HG02943 (cell line): Measurements from ENCODE around the gene MYO6.

Source experiments
- ATAC-seq: cut with Tn5 transposase; IDR thresholded peaks from one replicate; pipeline ENCODE4 v1.9.1; 2021; ENCODE audit warnings: mild to moderate bottlenecking, low read depth, moderate library complexity; ENCODE audit not compliant: unreplicated experiment

MYO6 gene

DNA sequence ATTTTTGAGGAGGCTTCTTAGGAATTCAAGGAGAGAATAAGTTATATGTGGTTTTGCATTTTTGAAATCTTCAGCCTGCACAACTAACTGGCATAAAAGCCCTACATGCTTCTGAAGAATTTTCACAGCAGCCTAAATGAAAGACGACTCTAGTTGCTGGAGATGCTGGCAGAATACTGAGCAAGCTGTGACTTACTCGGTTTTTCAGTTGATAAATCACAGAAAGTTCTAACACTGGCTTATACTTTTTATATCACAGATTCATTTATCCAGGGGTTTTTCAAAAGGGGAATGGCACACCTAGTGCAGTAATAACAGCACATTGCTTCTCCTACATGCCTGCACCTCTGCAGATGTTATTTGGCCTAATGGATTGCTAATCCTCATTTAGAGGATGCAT lies 188.8 kb downstream of the MYO6 start:
- ATAC-seq = no peak

DNA sequence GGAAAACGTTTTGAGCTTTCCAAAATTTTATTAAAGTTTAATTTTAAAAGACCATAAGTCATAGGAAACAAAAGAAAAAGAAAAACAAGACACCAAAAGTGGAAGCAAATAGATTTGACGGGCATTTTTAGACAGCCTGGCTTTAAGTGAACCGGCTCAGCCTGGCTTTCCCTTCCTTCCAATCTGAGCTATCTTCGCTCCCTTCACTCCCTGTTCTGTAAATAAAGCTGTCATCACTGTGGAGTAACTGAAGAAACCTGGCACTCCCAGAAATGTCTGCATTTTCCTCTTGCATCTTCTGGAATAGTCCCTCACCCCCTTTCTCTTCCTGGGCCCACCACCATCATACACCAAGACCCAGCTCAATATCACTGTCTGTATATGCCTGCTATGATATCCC lies 191.5 kb downstream of the MYO6 start:
- no peak for ATAC-seq

DNA sequence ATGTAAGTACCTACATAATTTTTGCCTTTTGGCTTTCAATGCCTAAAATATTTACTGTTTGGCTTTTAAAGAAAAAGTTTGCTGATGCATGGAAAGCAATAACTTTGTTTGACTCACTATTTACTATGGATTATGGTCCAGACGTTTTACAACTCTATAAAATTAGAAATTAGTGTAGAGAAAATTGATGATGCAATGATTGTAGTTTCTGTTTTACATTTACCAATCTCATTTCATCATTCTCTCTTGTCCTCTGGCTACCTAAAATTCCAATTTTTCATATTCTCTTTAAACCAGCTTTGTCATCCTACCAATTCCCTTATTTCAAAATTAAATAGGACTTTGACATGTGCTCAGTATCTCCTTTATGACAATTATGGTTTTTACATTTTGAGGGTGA lies 192.5 kb downstream of the MYO6 start:
- ATAC-seq = no peak

DNA sequence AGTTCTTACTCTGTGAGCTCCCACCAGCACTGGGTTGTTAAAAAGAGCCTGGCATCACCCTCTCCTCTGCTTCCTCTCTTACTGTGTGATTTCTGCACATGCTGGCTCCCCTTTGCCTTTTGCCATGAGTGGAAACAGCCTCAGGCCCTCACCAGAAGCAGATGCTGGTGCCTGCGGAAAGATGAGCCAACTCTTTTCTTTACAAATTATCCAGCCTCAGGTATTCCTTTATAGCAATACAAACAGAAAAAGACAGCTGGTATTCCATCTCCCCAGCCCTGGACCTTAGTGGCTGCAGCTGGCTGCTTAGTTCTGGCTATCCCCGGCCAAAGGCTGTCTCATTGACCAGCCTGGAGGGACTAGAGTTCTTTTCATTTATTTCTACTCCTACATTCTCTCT lies 194.3 kb downstream of the MYO6 start:
- no peak for ATAC-seq

DNA sequence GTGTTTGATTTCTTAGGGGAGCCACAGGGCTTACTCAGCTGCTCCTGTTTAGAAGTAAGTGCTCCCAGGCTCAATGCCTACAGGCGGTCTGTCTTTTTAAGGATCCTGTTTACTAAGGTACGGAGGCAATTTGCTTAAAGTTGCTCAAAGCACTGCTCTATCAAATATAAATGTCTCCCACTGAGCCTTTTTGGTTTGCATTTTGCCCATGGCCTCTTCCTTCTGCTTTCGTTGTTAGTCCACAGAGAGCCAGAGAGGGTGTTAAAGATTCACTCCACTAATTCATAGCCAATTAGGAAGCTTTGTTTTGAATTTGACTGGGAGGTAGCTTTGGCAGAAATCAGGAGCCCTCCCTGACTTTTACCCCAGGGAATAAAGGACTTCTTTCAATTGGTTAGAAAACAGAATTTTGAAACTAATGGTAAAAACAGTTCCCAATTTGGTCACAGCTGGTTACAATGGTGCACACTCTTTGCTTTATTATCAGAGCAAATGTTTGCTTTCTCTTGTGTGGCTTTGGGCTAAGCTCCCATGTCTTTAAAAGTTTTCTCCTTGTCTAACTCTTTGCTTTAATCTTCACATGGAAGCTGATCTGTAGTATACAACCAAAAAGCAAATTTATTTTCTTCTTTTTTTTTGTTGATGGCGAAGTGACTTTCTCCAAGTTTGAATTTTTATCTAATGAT lies 197.2 kb downstream of the MYO6 start:
- ATAC-seq = no peak

DNA sequence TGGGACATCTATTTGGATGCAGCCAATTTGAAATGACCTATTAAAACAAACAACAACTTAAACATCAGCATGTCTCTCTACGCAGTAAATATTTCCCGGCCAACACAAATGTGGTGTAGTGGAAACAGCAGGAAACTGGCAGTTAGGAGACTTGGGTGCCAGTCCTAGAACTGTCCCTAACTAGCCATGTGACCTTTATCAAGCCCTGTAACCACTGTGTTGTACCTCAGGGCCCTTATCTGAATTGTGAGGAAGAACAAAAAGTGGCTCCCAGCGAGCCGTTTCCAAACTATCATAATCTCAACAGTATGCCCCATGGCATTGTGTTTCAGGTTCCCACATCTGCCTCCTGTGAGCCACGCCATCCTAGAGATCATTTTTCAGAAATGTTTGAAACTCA lies 198.9 kb downstream of the MYO6 start:
- ATAC-seq = no peak

DNA sequence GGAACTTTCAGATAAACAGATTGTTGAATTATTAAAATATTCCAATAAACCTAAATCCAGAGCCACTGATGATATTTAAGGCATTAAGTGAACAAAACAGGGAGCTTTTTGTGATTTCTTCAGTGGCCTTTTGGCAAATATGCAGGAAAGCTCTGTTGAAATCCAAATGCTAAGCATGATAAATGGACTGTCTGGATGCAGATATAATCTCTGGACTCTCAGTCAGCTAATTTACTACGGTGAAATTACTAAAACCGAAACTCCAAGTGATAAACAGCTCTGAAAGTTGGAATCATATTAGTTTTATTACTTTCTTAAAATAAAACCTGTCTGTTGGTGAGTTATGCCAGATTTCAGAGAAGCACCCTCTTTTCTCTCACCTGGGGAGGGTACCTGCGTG lies 203.1 kb downstream of the MYO6 start:
- ATAC-seq = no peak

DNA sequence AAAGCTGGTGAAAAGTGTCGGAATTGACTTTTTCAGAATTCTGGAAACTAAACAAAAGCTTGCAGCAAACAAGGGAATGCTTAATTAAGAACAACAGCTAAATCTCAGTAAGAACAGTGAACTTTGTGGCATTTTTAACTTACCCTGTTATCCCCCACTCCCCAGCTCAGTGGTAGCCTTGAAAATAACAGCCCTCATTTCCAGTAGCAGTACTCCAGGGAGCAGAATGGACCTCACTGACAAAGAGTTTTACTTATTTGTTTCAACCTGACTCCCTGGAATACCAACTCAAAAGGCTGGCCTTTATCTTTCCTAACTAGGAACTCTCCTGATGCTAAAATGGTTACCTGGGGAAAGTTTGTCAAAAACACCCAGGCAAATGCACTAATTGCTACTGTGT lies 214.5 kb downstream of the MYO6 start:
- no peak for ATAC-seq

DNA sequence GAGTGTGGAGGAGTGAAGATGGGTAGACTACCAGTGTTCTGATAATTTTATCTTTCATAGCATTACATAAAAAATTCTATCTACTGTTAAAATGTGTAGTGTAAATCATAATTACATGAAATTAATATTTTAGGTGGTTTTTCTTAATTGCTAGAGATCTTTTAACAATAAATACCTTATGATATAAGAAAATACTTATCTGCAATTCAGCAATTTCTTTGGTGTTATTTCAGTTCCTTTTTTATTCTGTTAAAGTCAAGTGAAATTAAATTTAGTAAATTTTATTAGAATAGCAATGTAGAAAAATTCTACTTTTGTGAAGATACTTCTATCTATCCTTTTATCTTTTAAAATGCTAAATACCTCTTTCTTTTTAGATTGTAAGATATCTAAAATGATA lies 219.1 kb downstream of the MYO6 start:
- ATAC-seq = no peak
